Activated CD8-positive, alpha-beta memory T cell treated with anti-CD3 and anti-CD28 coated beads, Interleukin-2, amount 50 U/mL, for 24 hours (primary cell): ENCODE data around the gene MT1E.
"Not testable (repeated sequence)": the region's sequence is repeated elsewhere in the genome, so short reads cannot be mapped to it uniquely, and the experiment has no call there.

Experiments
- DNase-seq: peaks from one replicate; pipeline ENCODE4 v3.0.0-alpha.2; 2020; ENCODE audit errors: extremely low read depth

Gene MT1E

GRCh38 chr16:56672171-56672570 lies 46.6 kb downstream of the MT1E start:
- not testable (repeated sequence) for DNase-seq

GRCh38 chr16:56672761-56673536 lies 47.4 kb downstream of the MT1E start:
- no peak for DNase-seq

- DNase-seq: no peak
These were observed 48.3 kb downstream of the MT1E start for GRCh38 chr16:56673921-56674320.

- DNase-seq: not testable (repeated sequence)
These were observed 49.0 kb downstream of the MT1E start for GRCh38 chr16:56674570-56674969.

GRCh38 chr16:56675685-56676210 lies 50.2 kb downstream of the MT1E start:
- no peak for DNase-seq
